GM12872 (cell line): Measurements from ENCODE around the gene SPARCL1.

Experiments
- CTCF ChIP-seq: IDR thresholded peaks from 3 replicates; pipeline ENCODE4 v1.5.1; 2011; ENCODE audit warnings: low read depth, mild to moderate bottlenecking, low read length, moderate library complexity; ENCODE audit not compliant: insufficient read depth

The SPARCL1 gene

GRCh38 chr4:87445964-87446363, 83.2 kb downstream of the SPARCL1 start:
- no peak for TF ChIP-seq CTCF

GRCh38 chr4:87444741-87445140, 84.4 kb downstream of the SPARCL1 start:
- TF ChIP-seq CTCF, result no peak

GRCh38 chr4:87442889-87443288, 86.3 kb downstream of the SPARCL1 start:
- TF ChIP-seq CTCF, result no peak

GRCh38 chr4:87433342-87433741, 95.8 kb downstream of the SPARCL1 start:
- no peak for TF ChIP-seq CTCF

GRCh38 chr4:87430038-87430437, 99.1 kb downstream of the SPARCL1 start:
- TF ChIP-seq CTCF, result no peak

- no peak for TF ChIP-seq CTCF
Measured at GRCh38 chr4:87428979-87429378, 100.2 kb downstream of the SPARCL1 start.

- no peak for TF ChIP-seq CTCF
Measured at GRCh38 chr4:87427518-87427868, 101.7 kb downstream of the SPARCL1 start.

GRCh38 chr4:87426865-87427517, 102.2 kb downstream of the SPARCL1 start:
- TF ChIP-seq CTCF, result no peak
